H1 (cell line): ENCODE data around the gene ASPA. TPM values are rescaled to one million over a fixed set of nuclear protein-coding genes. Genes with fewer than 3 reads are reported as not detected.

Experiments used
- CTCF ChIA-PET: fragments of 300-600 bp; sonication (Branson Sonifier 250); formaldehyde crosslinking; loops from one replicate; lab custom pipeline; 2021; ENCODE audit not compliant: partially characterized antibody; lab: Charles Lee
- POLR2A ChIA-PET: fragments of 300-600 bp; sonication (Branson Sonifier 250); formaldehyde crosslinking; loops from one replicate; lab custom pipeline; 2021; ENCODE audit warnings: inconsistent platforms; ENCODE audit not compliant: partially characterized antibody; lab: Charles Lee
- DNase-seq, 2 experiments: peaks; one replicate each; pipeline versions ENCODE4 v3.0.0 to v3.0.0-alpha.2; 2010 to 2022; ENCODE audit warnings: low spot score in 2 of 2, low read depth in 1 of 2, mixed read lengths in 1 of 2
- FAIRE-seq: peaks from 2 replicates; lab custom pipeline; 2011; peaks lifted over from hg19 to GRCh38; lab: Jason Lieb, UNC
- H2AFZ ChIP-seq: 2 replicates; pipeline ENCODE4 v1.8.1; 2012; ENCODE audit warnings: low read length, inconsistent platforms
- H2AK5ac ChIP-seq: 2 replicates; pipeline ENCODE4 v1.6.1; 2013; ENCODE audit warnings: low read depth, low read length
- H2BK120ac ChIP-seq: replicated peaks from 2 replicates; pipeline ENCODE3; 2013; ENCODE audit warnings: low read depth, low read length, inconsistent platforms
- H2BK12ac ChIP-seq: 2 replicates; pipeline ENCODE4 v1.6.1; 2013; ENCODE audit warnings: low read depth, low read length
- H2BK15ac ChIP-seq: 2 replicates; pipeline ENCODE4 v1.6.1; 2013; ENCODE audit warnings: low read length
- H2BK20ac ChIP-seq: 2 replicates; pipeline ENCODE4 v1.6.1; 2013; ENCODE audit warnings: low read length
- H2BK5ac ChIP-seq: 2 replicates; pipeline ENCODE4 v1.6.1; 2013; ENCODE audit warnings: low read depth, low read length
- H3K14ac ChIP-seq: 2 replicates; pipeline ENCODE4 v1.6.1; 2013; ENCODE audit warnings: inconsistent platforms; ENCODE audit not compliant: insufficient read length
- H3K18ac ChIP-seq: 2 replicates; pipeline ENCODE4 v1.6.1; 2013; ENCODE audit warnings: low read length; ENCODE audit errors: extremely low read depth
- H3K23ac ChIP-seq: 2 replicates; pipeline ENCODE4 v1.6.1; 2013; ENCODE audit warnings: inconsistent platforms; ENCODE audit not compliant: insufficient read length
- H3K23me2 ChIP-seq: 2 replicates; pipeline ENCODE4 v1.6.1; 2013; ENCODE audit warnings: low read depth, low read length
- H3K27ac ChIP-seq: 2 replicates; pipeline ENCODE4 v1.6.1; 2011; ENCODE audit warnings: low read depth, low read length, inconsistent platforms
- H3K27me3 ChIP-seq, 4 experiments: replicated peaks in 1 of 4; 1 replicate in 1 of 4; 2 replicates in 3 of 4; pipeline versions ENCODE4 v1.6.1 to v1.8.1; 2011 to 2013; ENCODE audit warnings: low read length in 3 of 4, mild to moderate bottlenecking in 3 of 4, inconsistent platforms in 2 of 4, mixed read lengths in 2 of 4, moderate library complexity in 1 of 4; ENCODE audit not compliant: control insufficient read depth in 3 of 4, insufficient read depth in 3 of 4; ENCODE audit errors: extremely low read depth in 1 of 4
- H3K36me3 ChIP-seq, 4 experiments: 2 replicates each; pipeline versions ENCODE4 v1.6.1 to v1.8.1; 2011 to 2013; ENCODE audit warnings: mild to moderate bottlenecking in 4 of 4, low read length in 3 of 4, moderate library complexity in 2 of 4, control low read depth in 1 of 4, inconsistent platforms in 1 of 4; ENCODE audit not compliant: insufficient read depth in 4 of 4, control insufficient read depth in 2 of 4
- H3K4ac ChIP-seq: replicated peaks from 2 replicates; pipeline ENCODE3; 2013; ENCODE audit warnings: low read length, low read depth, mixed read lengths, inconsistent platforms; ENCODE audit not compliant: insufficient read length
- H3K4me1 ChIP-seq, 4 experiments: replicated peaks in 1 of 4; 1 replicate in 1 of 4; 2 replicates in 3 of 4; pipeline versions ENCODE4 v1.6.1 to v1.8.1; 2011 to 2013; ENCODE audit warnings: low read length in 3 of 4, inconsistent platforms in 2 of 4, mixed read lengths in 1 of 4; ENCODE audit not compliant: insufficient read depth in 4 of 4, control insufficient read depth in 3 of 4
- H3K4me2 ChIP-seq, 2 experiments: 2 replicates each; pipeline versions ENCODE4 v1.6.1 to v1.8.1; 2011 to 2013; ENCODE audit warnings: low read depth in 2 of 2, low read length in 2 of 2, control low read depth in 1 of 2, inconsistent platforms in 1 of 2, mild to moderate bottlenecking in 1 of 2; ENCODE audit not compliant: insufficient read depth in 1 of 2
- H3K4me3 ChIP-seq, 4 experiments: fragments of 200-600, 300-600 bp in 1 of 4; sonication (generic), shearing (Covaris generic), sonication (Bioruptor Twin) in 1 of 4; 2 replicates each; pipeline versions ENCODE4 v1.5.1 to v1.8.1; 2011 to 2016; ENCODE audit warnings: low read length in 4 of 4, low read depth in 3 of 4, control low read depth in 2 of 4, inconsistent platforms in 2 of 4, mild to moderate bottlenecking in 2 of 4, mixed read lengths in 1 of 4, moderate library complexity in 1 of 4; ENCODE audit not compliant: insufficient read depth in 2 of 4; ENCODE audit errors: extremely low read depth in 1 of 4
- H3K56ac ChIP-seq: replicated peaks from 2 replicates; pipeline ENCODE3; 2013; ENCODE audit warnings: low read depth, mild to moderate bottlenecking, mixed read lengths, low read length, inconsistent platforms; ENCODE audit not compliant: insufficient read length
- H3K79me1 ChIP-seq: 2 replicates; pipeline ENCODE4 v1.6.1; 2013; ENCODE audit warnings: low read depth, low read length, control low read depth
- H3K79me2 ChIP-seq, 2 experiments: 2 replicates each; pipeline versions ENCODE4 v1.6.1 to v1.8.1; 2012 to 2013; ENCODE audit warnings: low read length in 2 of 2, mild to moderate bottlenecking in 2 of 2, inconsistent platforms in 1 of 2; ENCODE audit not compliant: insufficient read depth in 2 of 2, control insufficient read depth in 1 of 2
- H3K9ac ChIP-seq, 4 experiments: replicated peaks in 1 of 4; 1 replicate in 1 of 4; 2 replicates in 3 of 4; pipeline versions ENCODE4 v1.6.1 to v1.8.1; 2011 to 2013; ENCODE audit warnings: low read depth in 3 of 4, low read length in 3 of 4, control low read depth in 2 of 4, mild to moderate bottlenecking in 2 of 4, moderate library complexity in 2 of 4, inconsistent platforms in 1 of 4; ENCODE audit errors: extremely low read depth in 1 of 4
- H3K9me3 ChIP-seq, 2 experiments: 2 replicates each; pipeline versions ENCODE4 v1.6.1 to v1.8.1; 2012 to 2013; ENCODE audit warnings: mild to moderate bottlenecking in 2 of 2, moderate library complexity in 2 of 2, control low read depth in 1 of 2, inconsistent platforms in 1 of 2, low read depth in 1 of 2, low read length in 1 of 2, mixed read lengths in 1 of 2; ENCODE audit not compliant: insufficient read depth in 2 of 2
- H4K20me1 ChIP-seq, 2 experiments: replicated peaks in 1 of 2; 2 replicates each; pipeline versions ENCODE3 to v1.8.1; 2011 to 2013; ENCODE audit warnings: inconsistent platforms in 2 of 2, low read length in 2 of 2, mild to moderate bottlenecking in 1 of 2; ENCODE audit not compliant: insufficient read depth in 2 of 2, control insufficient read depth in 1 of 2
- H4K5ac ChIP-seq: 2 replicates; pipeline ENCODE4 v1.6.1; 2013; ENCODE audit warnings: low read length, low read depth, mixed read lengths, inconsistent platforms; ENCODE audit not compliant: insufficient read length
- H4K8ac ChIP-seq: 2 replicates; pipeline ENCODE4 v1.8.0; 2013; ENCODE audit warnings: mild to moderate bottlenecking, moderate library complexity, low read length, inconsistent platforms; ENCODE audit not compliant: insufficient read depth; ENCODE audit errors: extremely low read depth
- H4K91ac ChIP-seq: replicated peaks from 2 replicates; pipeline ENCODE3; 2013; ENCODE audit warnings: low read length, mixed read lengths, inconsistent platforms; ENCODE audit not compliant: insufficient read length
- CEBPB ChIP-seq: IDR thresholded peaks from 2 replicates; pipeline ENCODE4 v1.6.1; 2012; ENCODE audit warnings: low read depth, low read length
- E2F6 ChIP-seq: IDR thresholded peaks from 2 replicates; pipeline ENCODE4 v1.6.1; 2012; ENCODE audit warnings: inconsistent platforms
- WGBS, 2 experiments: shearing (Covaris generic) in 1 of 2; methylation state at CpG; one replicate each; pipeline versions ENCODE4 v1.1.6 to v1.1.7; 2013 to 2015; ENCODE audit warnings: low lambda C conversion rate in 2 of 2, mixed read lengths in 2 of 2, inconsistent platforms in 1 of 2, low coverage in 1 of 2, missing lambda C conversion rate in 1 of 2; ENCODE audit not compliant: insufficient replicate concordance in 2 of 2, insufficient coverage in 1 of 2, insufficient read length in 1 of 2; ENCODE audit errors: extremely low coverage in 1 of 2, missing lambda C conversion rate in 1 of 2; 5-methylcytosine and 5-hydroxymethylcytosine counted together
- polyA plus RNA-seq, 7 experiments: library from polyadenylated mRNA; depleted of rRNA in 3 of 7; stranded (reverse) in 5 of 7; unstranded in 2 of 7; fragments of >200 nt in 5 of 7; fragments of 200-250 nt in 2 of 7; gene quantifications; 1 replicate in 5 of 7; 2 replicates in 1 of 7; 4 replicates in 1 of 7; pipeline versions ENCODE4 v1.2.1 to v1.2.3, GENCODE V29; 2011 to 2013; ENCODE audit warnings: missing spikeins in 2 of 7, mixed read lengths in 2 of 7
- total RNA-seq: library from RNA; stranded (reverse); fragmentation: NEBNext Ultra II Directional; extraction: Animal tissue kit (Norgen Biotek cat#: 25700); gene quantifications from 2 replicates; pipeline ENCODE4 v1.2.1, GENCODE V29; 2021

The ASPA gene
- total and polyA plus RNA-seq, 2 of the 8 experiments (the other 6 are each of a cell fraction or from before 2014, with no cell fraction given): 0.03 TPM; not detected in 1

GRCh38 chr17:3503285-3503684 lies 27.5 kb downstream of the ASPA start:
- no peak for DNase-seq
- peaks cover 0 to 6% of the 10 kb centered on the region in 2 experiments; a peak in 3 of 4 replicates for H3K9me3 ChIP-seq
- TF ChIP-seq CEBPB: no peak
- no peak for TF ChIP-seq E2F6

More at GRCh38 chr17:3503285-3503684, 27.5 kb downstream of the ASPA start:
- H3K4me2 ChIP-seq: no peak overlapping the region
- no peaks in the 10 kb centered on the region for H3K27me3 ChIP-seq
- ChIA-PET POLR2A (no interaction called here), CTCF (no interaction called here)
- no peak overlapping the region for H3K56ac ChIP-seq
- H3K23ac ChIP-seq: no peak overlapping the region
- no peak for FAIRE-seq
- H3K79me2 ChIP-seq: no peaks in the 10 kb centered on the region
- H3K9ac ChIP-seq: no peak overlapping the region
- H2BK5ac ChIP-seq: no peak overlapping the region
- no peak overlapping the region for H4K91ac ChIP-seq
- H2BK12ac ChIP-seq: no peak overlapping the region
- H2BK20ac ChIP-seq: no peak overlapping the region
- H3K4me1 ChIP-seq: peaks cover 0 to 4% (median under 1%) of the 10 kb centered on the region in 4 experiments; a peak in 1 of 7 replicates
- H4K5ac ChIP-seq: no peak overlapping the region
- H3K4me3 ChIP-seq: no peak overlapping the region
- no peak overlapping the region for H4K8ac ChIP-seq
- no peaks in the 10 kb centered on the region for H3K23me2 ChIP-seq
- WGBS, 2 experiments: 92% methylated on average over 1 of the region's 1 CpG; no CpG with 5 or more reads in 1 of the 2 experiments
- H2AFZ ChIP-seq: no peak overlapping the region
- H3K4ac ChIP-seq: no peak overlapping the region
- H2BK15ac ChIP-seq: no peak overlapping the region
- H4K20me1 ChIP-seq: no peaks in the 10 kb centered on the region
- H2AK5ac ChIP-seq: no peak overlapping the region
- H2BK120ac ChIP-seq: no peak overlapping the region
- H3K27ac ChIP-seq: no peak overlapping the region
- H3K14ac ChIP-seq: no peak overlapping the region
- H3K18ac ChIP-seq: no peak overlapping the region
- H3K79me1 ChIP-seq: no peaks in the 10 kb centered on the region
- no peaks in the 10 kb centered on the region for H3K36me3 ChIP-seq
